HEK293 (cell line): ENCODE results near the gene HID1.

ENCODE experiments used
- BCL11B ChIP-seq: fragments of 450-650 bp; formaldehyde crosslinking; IDR thresholded peaks from 2 replicates; pipeline ENCODE4 v1.5.1; 2016; ENCODE audit warnings: low read depth, missing biosample characterization, missing genetic modification characterization
- GLIS2 ChIP-seq: fragments of 450-650 bp; formaldehyde crosslinking; IDR thresholded peaks from 2 replicates; pipeline ENCODE4 v1.5.1; 2016; ENCODE audit warnings: missing biosample characterization, missing genetic modification characterization
- HOXD13 ChIP-seq: sonication (generic); formaldehyde crosslinking; IDR thresholded peaks from 2 replicates; pipeline ENCODE4 v1.8.0; 2022; ENCODE audit warnings: missing genetic modification reagents, borderline replicate concordance
- MEIS1 ChIP-seq: sonication (generic); formaldehyde crosslinking; IDR thresholded peaks from 2 replicates; pipeline ENCODE4 v1.8.1; 2022; ENCODE audit warnings: missing genetic modification reagents, mild to moderate bottlenecking, borderline replicate concordance
- PATZ1 ChIP-seq: fragments of 450-650 bp; formaldehyde crosslinking; IDR thresholded peaks from 2 replicates; pipeline ENCODE4 v1.5.1; 2016; ENCODE audit warnings: missing biosample characterization, missing genetic modification characterization
- PRDM4 ChIP-seq: fragments of 450-650 bp; formaldehyde crosslinking; IDR thresholded peaks from 2 replicates; pipeline ENCODE4 v1.5.1; 2017; ENCODE audit warnings: missing biosample characterization, missing genetic modification characterization
- SP3 ChIP-seq: fragments of 450-650 bp; formaldehyde crosslinking; IDR thresholded peaks from 2 replicates; pipeline ENCODE4 v1.5.1; 2016; ENCODE audit warnings: missing biosample characterization, missing genetic modification characterization
- TSHZ1 ChIP-seq: fragments of 450-650 bp; formaldehyde crosslinking; IDR thresholded peaks from 2 replicates; pipeline ENCODE4 v1.5.1; 2016; ENCODE audit warnings: missing biosample characterization, missing genetic modification characterization, borderline replicate concordance
- WT1 ChIP-seq: fragments of 450-650 bp; formaldehyde crosslinking; IDR thresholded peaks from 2 replicates; pipeline ENCODE4 v1.5.1; 2016; ENCODE audit warnings: missing biosample characterization, missing genetic modification characterization
- ZBTB20 ChIP-seq: fragments of 450-650 bp; formaldehyde crosslinking; IDR thresholded peaks from 2 replicates; pipeline ENCODE4 v1.5.1; 2016; ENCODE audit warnings: missing biosample characterization, missing genetic modification characterization
- ZBTB26 ChIP-seq: fragments of 450-650 bp; formaldehyde crosslinking; optimal IDR thresholded peaks from 2 replicates; pipeline ENCODE3; 2016; ENCODE audit warnings: missing biosample characterization, mild to moderate bottlenecking, missing genetic modification characterization
- ZIC2 ChIP-seq: fragments of 450-650 bp; formaldehyde crosslinking; IDR thresholded peaks from 2 replicates; pipeline ENCODE4 v1.5.1; 2016; ENCODE audit warnings: missing biosample characterization, missing genetic modification characterization
- ZNF132 ChIP-seq: fragments of 450-650 bp; formaldehyde crosslinking; IDR thresholded peaks from 2 replicates; pipeline ENCODE4 v1.5.1; 2017; ENCODE audit warnings: missing biosample characterization, missing genetic modification characterization, borderline replicate concordance
- ZNF155 ChIP-seq: fragments of 450-650 bp; formaldehyde crosslinking; IDR thresholded peaks from 2 replicates; pipeline ENCODE4 v1.5.1; 2016; ENCODE audit warnings: missing biosample characterization, missing genetic modification characterization
- ZNF184 ChIP-seq: fragments of 450-650 bp; IDR thresholded peaks from 2 replicates; pipeline ENCODE4 v1.5.1; 2018; ENCODE audit warnings: missing biosample characterization, mild to moderate bottlenecking, missing genetic modification characterization
- ZNF2 ChIP-seq: fragments of 450-650 bp; formaldehyde crosslinking; IDR thresholded peaks from 2 replicates; pipeline ENCODE4 v1.5.1; 2016; ENCODE audit warnings: missing biosample characterization, missing genetic modification characterization
- ZNF23 ChIP-seq: fragments of 450-650 bp; formaldehyde crosslinking; IDR thresholded peaks from 2 replicates; pipeline ENCODE4 v1.5.1; 2016; ENCODE audit warnings: missing biosample characterization, missing genetic modification characterization, borderline replicate concordance
- ZNF311 ChIP-seq: fragments of 450-650 bp; formaldehyde crosslinking; IDR thresholded peaks from 2 replicates; pipeline ENCODE4 v1.5.1; 2017; ENCODE audit warnings: missing biosample characterization, missing genetic modification characterization, borderline replicate concordance
- ZNF354C ChIP-seq: fragments of 450-650 bp; formaldehyde crosslinking; IDR thresholded peaks from 2 replicates; pipeline ENCODE4 v1.5.1; 2016; ENCODE audit warnings: missing biosample characterization, missing genetic modification characterization, low read depth, borderline replicate concordance
- ZNF416 ChIP-seq: fragments of 450-650 bp; formaldehyde crosslinking; IDR thresholded peaks from 2 replicates; pipeline ENCODE4 v1.5.1; 2016; ENCODE audit warnings: missing biosample characterization, missing genetic modification characterization
- ZNF423 ChIP-seq: fragments of 450-650 bp; formaldehyde crosslinking; IDR thresholded peaks from 2 replicates; pipeline ENCODE4 v1.5.1; 2016; ENCODE audit warnings: missing biosample characterization, missing genetic modification characterization
- ZNF510 ChIP-seq: fragments of 450-650 bp; formaldehyde crosslinking; IDR thresholded peaks from 2 replicates; pipeline ENCODE4 v1.5.1; 2018; ENCODE audit warnings: mild to moderate bottlenecking, missing genetic modification characterization, missing biosample characterization; ENCODE audit not compliant: insufficient replicate concordance
- ZNF513 ChIP-seq: fragments of 450-650 bp; IDR thresholded peaks from 2 replicates; pipeline ENCODE4 v1.5.1; 2018; ENCODE audit warnings: missing biosample characterization, missing genetic modification characterization
- ZNF529 ChIP-seq: fragments of 450-650 bp; formaldehyde crosslinking; IDR thresholded peaks from 2 replicates; pipeline ENCODE4 v1.5.1; 2017; ENCODE audit warnings: missing genetic modification characterization, missing biosample characterization; ENCODE audit not compliant: insufficient replicate concordance
- ZNF561 ChIP-seq: fragments of 450-650 bp; IDR thresholded peaks from 2 replicates; pipeline ENCODE4 v1.5.1; 2018; ENCODE audit warnings: missing biosample characterization, missing genetic modification characterization, borderline replicate concordance
- ZNF585B ChIP-seq: fragments of 450-650 bp; formaldehyde crosslinking; IDR thresholded peaks from 2 replicates; pipeline ENCODE4 v1.5.1; 2016; ENCODE audit warnings: missing biosample characterization, missing genetic modification characterization
- ZNF76 ChIP-seq: fragments of 450-650 bp; formaldehyde crosslinking; IDR thresholded peaks from 2 replicates; pipeline ENCODE4; 2016; ENCODE audit warnings: low read depth, missing biosample characterization, missing genetic modification characterization, borderline replicate concordance
- ZNF791 ChIP-seq: fragments of 450-650 bp; formaldehyde crosslinking; IDR thresholded peaks from 2 replicates; pipeline ENCODE4 v1.5.1; 2016; ENCODE audit warnings: missing biosample characterization, missing genetic modification characterization
- ZSCAN16 ChIP-seq: fragments of 450-650 bp; formaldehyde crosslinking; IDR thresholded peaks from 2 replicates; pipeline ENCODE4 v1.5.1; 2016; ENCODE audit warnings: missing biosample characterization, missing genetic modification characterization

The HID1 gene

GRCh38 chr17:75012346-75013091 lies 40.0 kb upstream of the HID1 start, which contains the start of gene MRPL58 (continued):
- TF ChIP-seq ZNF354C (tag by site-specific recombination): no peak
- no peak; the same call in 1 of the 2 replicates for TF ChIP-seq BCL11B
- TF ChIP-seq ZNF311 (tag by site-specific recombination): no peak
- TF ChIP-seq WT1 (tag by site-specific recombination): peak; percentile 41
- TF ChIP-seq ZNF155 (tag by site-specific recombination): no peak
- peak; percentile 11; the same call in 1 of the 2 replicates for TF ChIP-seq ZNF423
- peak; percentile 80 for TF ChIP-seq ZNF561 (tag by site-specific recombination)
- no peak for TF ChIP-seq ZSCAN16 (tag by site-specific recombination)
- no peak; the same call in 1 of the 2 replicates for TF ChIP-seq ZNF585B (tag by site-specific recombination)
- no peak for TF ChIP-seq MEIS1
- TF ChIP-seq SP3 (tag by site-specific recombination): peak; percentile 84
- no peak for TF ChIP-seq ZNF23 (tag by site-specific recombination)
- TF ChIP-seq ZNF132 (tag by site-specific recombination): no peak
- TF ChIP-seq ZNF529: no peak
- TF ChIP-seq TSHZ1: peak; percentile 16; the same call in 1 of the 2 replicates
- TF ChIP-seq PATZ1 (tag by site-specific recombination): peak; percentile 85
- TF ChIP-seq ZNF416 (tag by site-specific recombination): no peak
- no peak for TF ChIP-seq ZNF791
- TF ChIP-seq ZNF76 (tag by site-specific recombination): peak; percentile 83; the same call in 1 of the 2 replicates
- TF ChIP-seq ZNF184: peak; percentile 57; the same call in 1 of the 2 replicates
- no peak for TF ChIP-seq ZNF513
- peak; percentile 65 for TF ChIP-seq ZBTB26 (tag by site-specific recombination)
- TF ChIP-seq ZIC2: peak; percentile 44
- peak; percentile 67 for TF ChIP-seq PRDM4 (tag by site-specific recombination)
- no peak; the same call in 1 of the 2 replicates for TF ChIP-seq ZNF2
- peak; percentile 52; the same call in 1 of the 2 replicates for TF ChIP-seq ZBTB20 (tag by site-specific recombination)
- TF ChIP-seq GLIS2: peak; percentile 92
- no peak; the same call in 1 of the 2 replicates for TF ChIP-seq HOXD13 (CRISPR knock-in tag)
- no peak for TF ChIP-seq ZNF510
